GM21786 (cell line): ENCODE measurements around the gene SIGLEC14.

Experiments used
- ATAC-seq: cut with Tn5 transposase; IDR thresholded peaks from one replicate; pipeline ENCODE4 v1.9.1; 2021; ENCODE audit not compliant: unreplicated experiment

SIGLEC14 gene

GRCh38 chr19:51626675-51627074 lies 19.9 kb downstream of the SIGLEC14 start:
- ATAC-seq = no peak

GRCh38 chr19:51621178-51621577 lies 25.4 kb downstream of the SIGLEC14 start:
- no peak for ATAC-seq

GRCh38 chr19:51615991-51616390 lies 30.6 kb downstream of the SIGLEC14 start:
- no peak for ATAC-seq

DNA sequence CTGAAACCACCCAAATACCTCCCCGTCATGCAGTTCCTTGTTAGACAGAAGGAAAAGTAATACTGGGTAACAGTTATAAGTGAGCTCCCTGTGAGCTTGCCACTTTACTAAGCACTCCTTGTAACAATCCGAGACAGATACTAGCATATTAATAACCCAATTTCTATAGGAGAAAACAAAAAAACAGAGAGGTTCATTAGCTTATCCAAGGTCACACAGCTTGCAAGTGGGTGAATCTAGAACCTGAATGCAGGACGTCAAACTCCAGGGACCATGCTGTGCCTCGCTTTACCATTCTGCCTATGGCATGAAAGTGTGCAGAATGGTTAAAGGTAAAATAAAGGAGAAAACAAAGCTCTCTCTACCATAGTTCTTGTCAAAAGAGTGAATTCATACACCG lies 31.8 kb downstream of the SIGLEC14 start:
- ATAC-seq = no peak

- ATAC-seq = no peak
Measured at GRCh38 chr19:51610576-51610975, 36.0 kb downstream of the SIGLEC14 start.

DNA sequence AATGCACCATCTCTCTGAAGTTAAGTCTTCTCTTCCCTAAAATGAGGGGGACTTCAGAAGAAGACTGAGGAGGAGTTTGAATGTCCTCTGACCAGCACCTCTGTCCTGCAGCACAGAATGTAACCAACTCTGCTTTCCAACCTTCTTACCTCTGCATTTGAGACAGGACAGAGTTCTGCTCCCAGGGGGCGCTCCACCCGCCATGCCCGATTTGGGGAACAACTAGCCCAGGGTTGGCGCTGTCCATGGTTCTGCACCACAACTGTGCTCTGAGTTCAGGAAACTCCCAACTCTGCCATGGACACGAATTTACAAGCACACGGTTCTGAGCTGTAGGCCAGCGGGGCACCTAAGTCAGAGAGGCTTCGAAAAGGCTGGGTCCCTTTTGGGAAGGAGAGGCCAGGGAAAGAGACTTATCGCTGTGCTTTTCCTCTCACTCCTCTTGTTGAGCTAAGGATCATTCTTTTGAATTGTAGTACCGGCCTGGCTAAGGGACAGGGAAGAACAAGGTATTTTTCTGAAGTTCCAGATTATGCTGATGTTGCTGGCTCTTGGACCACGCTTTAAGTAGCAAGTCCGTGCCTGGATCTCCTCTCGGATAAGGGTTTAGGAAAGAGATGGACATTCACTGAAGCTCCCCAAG lies 38.6 kb downstream of the SIGLEC14 start:
- no peak for ATAC-seq

GRCh38 chr19:51607077-51607476 lies 39.5 kb downstream of the SIGLEC14 start:
- peak; percentile 91 for ATAC-seq

DNA sequence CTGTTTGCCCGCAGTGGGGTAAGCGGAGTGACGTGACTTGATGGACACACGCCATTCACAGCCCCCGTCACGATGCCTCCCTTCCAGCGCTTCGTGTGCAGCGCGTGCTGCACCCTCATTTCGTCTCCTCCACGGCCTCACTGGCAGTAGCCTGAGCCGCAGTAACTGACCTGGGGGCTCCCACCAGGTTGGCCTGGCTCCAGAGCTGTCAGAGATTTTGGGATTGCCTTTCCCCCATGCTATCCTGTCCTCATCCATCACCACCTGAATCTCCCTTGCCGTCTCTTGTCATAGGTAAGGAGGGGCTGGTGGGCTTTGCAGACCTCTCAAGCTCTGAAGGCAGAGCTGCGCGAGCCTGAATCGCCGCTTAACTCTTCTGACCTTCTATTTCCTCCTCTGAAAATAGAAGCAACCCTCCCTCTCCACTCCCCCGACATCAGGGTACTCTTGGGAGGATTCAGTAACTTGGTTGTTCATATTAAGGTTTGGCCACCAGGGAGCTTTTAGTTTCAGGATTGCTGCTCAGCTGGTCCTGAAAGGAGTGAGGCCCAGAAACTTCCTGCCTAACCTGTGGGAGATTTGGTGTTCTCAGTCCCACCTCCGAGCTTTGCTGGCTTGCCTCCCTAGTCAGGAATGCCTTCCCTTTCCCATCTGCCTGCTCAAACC lies 44.3 kb downstream of the SIGLEC14 start:
- no peak for ATAC-seq

DNA sequence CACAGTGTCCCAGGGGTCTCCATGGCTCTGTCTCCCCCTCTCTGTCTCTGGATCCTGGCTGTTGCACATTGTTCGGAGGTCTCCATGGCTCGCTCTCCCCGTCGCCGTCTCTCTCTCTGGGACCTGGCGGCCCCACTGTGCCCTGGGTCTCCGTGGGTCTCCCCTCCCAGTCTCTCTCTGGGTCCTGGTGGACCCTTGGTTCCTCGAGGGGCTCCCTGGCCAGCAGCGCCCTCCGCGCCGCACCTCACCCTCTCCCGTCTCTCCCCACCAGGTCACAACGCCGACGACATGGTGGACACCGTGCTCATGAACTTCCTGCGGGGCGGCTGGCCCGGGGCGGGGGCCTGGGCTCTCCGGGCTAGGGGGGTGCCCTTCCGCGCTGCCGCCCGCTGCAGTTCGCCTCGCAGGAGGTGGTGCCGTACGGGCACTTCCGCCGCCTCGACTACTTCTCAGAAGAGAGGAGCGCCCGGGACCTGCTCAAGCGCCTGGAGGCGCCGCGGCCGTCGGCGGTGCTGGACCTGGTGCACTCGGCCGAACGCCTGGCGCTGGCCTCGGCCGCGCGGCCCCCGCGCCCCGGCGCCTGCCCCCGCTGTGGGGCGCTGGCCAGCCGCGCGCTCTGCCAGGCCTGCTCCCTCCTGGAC lies 45.6 kb downstream of the SIGLEC14 start:
- ATAC-seq = no peak

DNA sequence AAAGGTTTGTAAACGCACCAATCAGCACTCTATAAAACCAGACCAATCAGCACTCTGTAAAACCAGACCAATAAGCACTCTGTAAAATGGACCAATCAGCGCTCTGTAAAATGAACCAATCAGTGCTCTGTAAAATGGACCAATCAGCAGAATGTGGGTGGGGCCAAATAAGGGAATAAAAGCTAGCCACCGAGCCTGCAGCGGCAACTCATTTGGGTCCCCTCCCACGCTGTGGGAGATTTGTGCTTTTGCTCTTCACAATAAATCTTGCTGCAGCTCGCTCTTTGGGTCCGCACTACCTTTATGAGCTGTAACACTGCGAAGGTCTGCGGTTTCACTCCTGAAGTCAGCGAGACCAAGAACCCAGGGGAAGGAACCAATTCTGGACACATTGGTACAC lies 47.5 kb downstream of the SIGLEC14 start:
- ATAC-seq = no peak

GRCh38 chr19:51598159-51598915 lies 48.3 kb downstream of the SIGLEC14 start:
- no peak for ATAC-seq

- ATAC-seq = no peak
Measured at GRCh38 chr19:51595190-51596175, 51.1 kb downstream of the SIGLEC14 start.

DNA sequence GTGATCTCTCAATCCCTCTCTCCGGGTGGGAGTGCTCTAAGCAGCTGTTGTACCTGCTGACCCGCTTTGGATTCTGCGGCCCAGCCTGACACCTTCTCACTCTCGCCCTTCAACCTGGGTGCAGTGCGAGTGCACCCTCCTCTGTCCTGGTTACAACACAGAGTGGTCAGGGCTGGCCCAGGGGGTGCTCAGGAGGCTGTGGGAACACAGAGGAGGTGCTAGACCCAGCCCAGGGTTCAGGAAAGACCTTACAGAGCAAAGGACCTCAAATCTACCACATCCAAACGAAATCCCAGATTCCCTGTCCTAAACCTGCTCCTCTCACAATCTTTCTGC lies 51.9 kb downstream of the SIGLEC14 start:
- no peak for ATAC-seq

GRCh38 chr19:51593969-51594773 lies 52.5 kb downstream of the SIGLEC14 start:
- ATAC-seq = peak; percentile 97

DNA sequence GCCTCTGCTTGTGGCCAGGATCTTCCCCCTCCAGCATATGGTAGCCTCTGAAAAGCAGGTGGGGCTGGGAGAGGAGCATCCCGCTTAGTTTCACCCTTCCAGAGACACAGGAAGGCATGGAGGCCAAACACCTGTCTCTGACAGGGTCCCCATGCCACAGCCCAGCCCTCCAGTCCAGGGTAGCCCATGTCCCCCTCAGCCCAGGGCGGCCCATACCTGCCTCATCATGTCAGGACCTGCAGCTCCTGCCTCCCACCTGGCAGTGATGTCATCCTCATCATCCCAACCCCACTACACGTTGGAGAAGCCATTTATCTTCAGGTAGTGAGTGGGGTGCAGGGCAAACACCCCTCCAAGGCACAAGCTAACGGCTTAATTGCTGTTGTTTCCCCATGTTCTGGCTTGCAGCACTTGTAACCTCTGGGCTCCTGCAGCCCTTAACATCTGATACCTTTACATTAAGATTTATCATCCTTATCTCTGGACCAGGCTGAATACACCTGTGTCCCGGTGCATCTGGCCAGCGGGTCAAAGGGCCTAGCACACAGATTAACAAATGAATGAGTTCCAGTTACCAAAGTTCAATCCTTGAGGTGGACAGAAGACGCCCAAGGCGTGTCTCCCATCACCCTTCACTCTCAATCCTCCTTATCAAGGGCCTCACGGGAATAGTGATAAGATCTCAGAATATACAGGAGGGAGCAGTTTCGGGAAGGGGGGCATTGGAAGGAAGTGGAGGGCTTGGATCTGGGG lies 53.3 kb downstream of the SIGLEC14 start:
- ATAC-seq = no peak
